Progenitor cell of endocrine pancreas (in vitro differentiated cells): ENCODE results near the gene THBS3. TPM values are rescaled to one million over a fixed set of nuclear protein-coding genes. Genes with fewer than 3 reads are reported as not detected.
A peak's percentile ranks its signal among the peaks of the same experiment; 100 is the strongest.

Source experiments
- DNase-seq: peaks from one replicate; pipeline ENCODE4 v3.0.0; 2021; ENCODE audit warnings: low spot score; ENCODE audit not compliant: unreplicated experiment
- H3K27ac Mint-ChIP-seq: 2 replicates; pipeline ENCODE4 v1.8.0; 2021; ENCODE audit warnings: mild to moderate bottlenecking, moderate library complexity, mixed read lengths
- H3K27me3 Mint-ChIP-seq: 2 replicates; pipeline ENCODE4 v1.8.0; 2021; ENCODE audit warnings: mixed read lengths
- H3K36me3 Mint-ChIP-seq: 2 replicates; pipeline ENCODE4 v1.8.0; 2022; ENCODE audit warnings: mixed read lengths; ENCODE audit not compliant: insufficient read depth
- H3K4me1 Mint-ChIP-seq: 2 replicates; pipeline ENCODE4 v1.8.0; 2021; ENCODE audit warnings: low read depth, mixed read lengths
- H3K4me3 Mint-ChIP-seq: 2 replicates; pipeline ENCODE4 v1.8.0; 2021; ENCODE audit warnings: low read depth, mild to moderate bottlenecking, moderate library complexity, mixed read lengths
- H3K9me3 Mint-ChIP-seq: 2 replicates; pipeline ENCODE4 v1.8.0; 2021; ENCODE audit warnings: low read depth, mixed read lengths
- CTCF ChIP-seq: fragments of 200-600 bp; sonication (generic); IDR thresholded peaks from one replicate; pipeline ENCODE4 v1.5.0; 2021; ENCODE audit warnings: antibody characterized with exemption, mild to moderate bottlenecking; ENCODE audit not compliant: unreplicated experiment
- total RNA-seq: library from RNA; stranded (reverse); gene quantifications from 2 replicates; pipeline ENCODE4 v1.2.1, GENCODE V29; 2021

The THBS3 gene
- total RNA-seq, 1 donor from 2014 or later: 46.0 TPM

GRCh38 chr1:155172732-155173477 lies 34.8 kb downstream of the THBS3 start, which contains the start of gene KRTCAP2:
TSS of gene KRTCAP2 (minus strand) at chr1:155173304. CDS start at chr1:155173224, 80 bp downstream.
- peak; percentile 92 for TF ChIP-seq CTCF
- Mint-ChIP-seq H3K27ac (peak within 1 kb of the TSS; percentile 96), H3K36me3 (peaks cover 6% of the 10 kb centered on the region), H3K4me3 (peak within 1 kb of the TSS; percentile 93), H3K9me3 (no peaks in the 10 kb centered on the region), H3K4me1 (peaks cover 29% of the 10 kb centered on the region), H3K27me3 (no peaks in the 10 kb centered on the region)
- DNase-seq: peak; percentile 90

GRCh38 chr1:155171836-155172731 lies 35.6 kb downstream of the THBS3 start:
- peak overlapping the region; percentile 93 for H3K4me3 Mint-ChIP-seq
- peak overlapping the region; percentile 96 for H3K27ac Mint-ChIP-seq
- TF ChIP-seq CTCF: no peak
- H3K9me3 Mint-ChIP-seq: no peaks in the 10 kb centered on the region
- H3K36me3 Mint-ChIP-seq: peaks cover 4% of the 10 kb centered on the region
- H3K4me1 Mint-ChIP-seq: peaks cover 32% of the 10 kb centered on the region
- DNase-seq: no peak
- peaks cover under 1% of the 10 kb centered on the region for H3K27me3 Mint-ChIP-seq

- H3K27ac Mint-ChIP-seq: no peak overlapping the region
- H3K9me3 Mint-ChIP-seq: no peaks in the 10 kb centered on the region
- no peak for DNase-seq
- peaks cover 2% of the 10 kb centered on the region for H3K27me3 Mint-ChIP-seq
- peaks cover 4% of the 10 kb centered on the region for H3K36me3 Mint-ChIP-seq
- H3K4me3 Mint-ChIP-seq: peak overlapping the region; percentile 9
- no peak for TF ChIP-seq CTCF
- peaks cover 25% of the 10 kb centered on the region for H3K4me1 Mint-ChIP-seq
Observed at GRCh38 chr1:155170806-155171205, 36.9 kb downstream of the THBS3 start.

GRCh38 chr1:155170101-155170785 lies 37.5 kb downstream of the THBS3 start:
- Mint-ChIP-seq H3K4me3 (no peak overlapping the region), H3K36me3 (peaks cover 4% of the 10 kb centered on the region), H3K27me3 (peaks cover 2% of the 10 kb centered on the region), H3K4me1 (peaks cover 25% of the 10 kb centered on the region), H3K27ac (no peak overlapping the region), H3K9me3 (no peaks in the 10 kb centered on the region)
- DNase-seq: no peak
- no peak for TF ChIP-seq CTCF

- H3K4me1 Mint-ChIP-seq: peaks cover 19% of the 10 kb centered on the region
- peaks cover 4% of the 10 kb centered on the region for H3K36me3 Mint-ChIP-seq
- peaks cover 2% of the 10 kb centered on the region for H3K27me3 Mint-ChIP-seq
- DNase-seq: no peak
- no peak overlapping the region for H3K27ac Mint-ChIP-seq
- H3K4me3 Mint-ChIP-seq: no peak overlapping the region
- H3K9me3 Mint-ChIP-seq: no peaks in the 10 kb centered on the region
- no peak for TF ChIP-seq CTCF
Observed at GRCh38 chr1:155169541-155169940, 38.2 kb downstream of the THBS3 start.
